ENCODE measurements around the gene BCL2. TPM values are rescaled to one million over a fixed set of nuclear protein-coding genes. Genes with fewer than 3 reads are reported as not detected.
A peak's percentile ranks its signal among the peaks of the same experiment; 100 is the strongest.

Gene BCL2
- total RNA-seq, 1 donor from 2014 or later, result 17.3 TPM

GRCh38 chr18:63315131-63315662, 4.4 kb downstream of the BCL2 start:
- intact Hi-C loops (cut with DNase I), result loop anchor here (5.0 kb wide), 1 partner anchor 183 kb away; no protein-coding TSS in a partner anchor
- Histone ChIP-seq H3K4me1 (peaks cover 10% of the 10 kb centered on the region), H3K4me3 (peak overlapping the region; percentile 2), H3K27me3 (no peaks in the 10 kb centered on the region), H3K36me3 (no peaks in the 10 kb centered on the region), H3K27ac (no peak overlapping the region), H3K9me3 (no peaks in the 10 kb centered on the region)
- no peak for TF ChIP-seq CTCF (IDR thresholded peaks at IDR 0.05)
- DNase-seq (no peak), ATAC-seq (no peak)

DNA sequence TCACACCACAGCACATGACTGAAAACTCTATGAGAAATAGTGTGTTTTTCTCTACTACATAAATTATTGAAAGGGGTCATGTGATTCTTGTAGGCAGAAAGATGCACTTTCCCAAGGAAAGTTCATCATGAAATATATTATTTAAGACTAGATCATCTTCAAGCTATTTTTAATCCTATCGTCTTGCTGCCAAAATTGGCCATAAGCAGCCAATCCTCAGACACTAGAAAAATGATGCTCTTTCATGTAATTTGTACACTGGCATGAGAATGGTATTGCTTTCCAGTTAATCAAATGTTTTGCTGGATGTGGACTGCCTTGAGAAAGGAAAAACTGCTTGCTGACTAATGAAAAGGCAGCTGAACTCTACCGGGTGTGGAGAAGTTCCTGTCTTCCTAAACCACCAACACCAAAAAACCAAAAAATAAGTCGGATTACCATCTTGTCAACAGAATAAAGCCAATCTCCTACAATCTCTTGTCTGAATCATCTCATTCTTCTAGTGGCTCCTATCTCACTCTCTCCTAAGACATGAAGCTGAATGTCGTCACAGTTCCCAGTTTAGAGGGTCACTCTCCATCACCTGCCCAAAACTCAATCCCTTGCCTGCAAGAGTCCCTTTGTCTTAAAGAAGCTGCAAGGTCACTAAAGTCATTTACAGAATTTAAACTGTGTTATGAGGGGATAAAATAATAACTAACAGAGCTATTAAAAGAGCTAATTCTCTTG, 5.3 kb downstream of the BCL2 start:
- Histone ChIP-seq H3K27ac (no peak overlapping the region), H3K4me3 (no peak overlapping the region), H3K27me3 (no peaks in the 10 kb centered on the region), H3K36me3 (no peaks in the 10 kb centered on the region), H3K9me3 (no peaks in the 10 kb centered on the region), H3K4me1 (peaks cover 10% of the 10 kb centered on the region)
- ATAC-seq, result no peak
- no peak for TF ChIP-seq CTCF (IDR thresholded peaks at IDR 0.05)
- no peak for DNase-seq
- intact Hi-C loops (cut with DNase I), result no loop called here

GRCh38 chr18:63313396-63313917, 6.1 kb downstream of the BCL2 start:
- Histone ChIP-seq H3K9me3 (no peaks in the 10 kb centered on the region), H3K27ac (no peak overlapping the region), H3K27me3 (no peaks in the 10 kb centered on the region), H3K4me1 (peaks cover 6% of the 10 kb centered on the region), H3K4me3 (no peak overlapping the region), H3K36me3 (no peaks in the 10 kb centered on the region)
- ATAC-seq (no peak), DNase-seq (no peak)
- intact Hi-C loops (cut with DNase I), result no loop called here
- TF ChIP-seq CTCF (IDR thresholded peaks at IDR 0.05), result no peak

DNA sequence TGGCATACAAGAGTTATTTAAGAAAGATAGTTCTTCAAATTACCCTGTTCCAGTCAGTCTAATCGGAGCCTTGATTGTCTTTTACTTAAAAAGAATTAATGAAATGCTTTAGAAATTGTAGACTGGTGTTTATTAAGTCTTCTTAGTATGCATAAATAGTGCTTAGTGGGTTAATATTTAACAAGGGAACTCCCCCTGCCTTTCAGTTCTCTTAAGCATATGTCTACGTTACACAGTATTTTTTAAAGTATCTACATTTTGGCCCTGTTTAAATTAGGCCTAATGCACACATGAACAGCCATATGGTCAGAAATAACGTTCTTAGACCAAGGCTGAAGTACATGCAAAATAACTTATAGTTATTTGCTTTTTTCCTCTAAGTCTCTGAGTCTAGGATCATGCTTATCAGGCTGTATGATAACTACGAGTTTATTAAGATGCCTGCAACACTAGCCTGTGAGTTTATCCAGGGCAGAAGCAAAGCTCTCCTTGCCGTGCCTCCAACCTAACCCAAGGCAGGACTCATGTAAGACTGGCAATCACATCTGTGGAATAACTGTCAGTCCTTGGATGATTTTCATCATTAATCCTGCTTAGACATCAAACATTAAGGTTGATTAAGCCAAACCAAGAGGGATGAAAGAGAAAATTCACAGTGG, 6.7 kb downstream of the BCL2 start:
- peaks cover 2% of the 10 kb centered on the region for H3K4me1 ChIP-seq
- ATAC-seq, result no peak
- intact Hi-C loops (cut with DNase I), result no loop called here
- H3K36me3 ChIP-seq, result no peaks in the 10 kb centered on the region
- H3K9me3 ChIP-seq, result no peaks in the 10 kb centered on the region
- TF ChIP-seq CTCF (IDR thresholded peaks at IDR 0.05), result no peak
- no peak overlapping the region for H3K4me3 ChIP-seq
- DNase-seq, result no peak
- H3K27me3 ChIP-seq, result no peaks in the 10 kb centered on the region
- no peak overlapping the region for H3K27ac ChIP-seq

DNA sequence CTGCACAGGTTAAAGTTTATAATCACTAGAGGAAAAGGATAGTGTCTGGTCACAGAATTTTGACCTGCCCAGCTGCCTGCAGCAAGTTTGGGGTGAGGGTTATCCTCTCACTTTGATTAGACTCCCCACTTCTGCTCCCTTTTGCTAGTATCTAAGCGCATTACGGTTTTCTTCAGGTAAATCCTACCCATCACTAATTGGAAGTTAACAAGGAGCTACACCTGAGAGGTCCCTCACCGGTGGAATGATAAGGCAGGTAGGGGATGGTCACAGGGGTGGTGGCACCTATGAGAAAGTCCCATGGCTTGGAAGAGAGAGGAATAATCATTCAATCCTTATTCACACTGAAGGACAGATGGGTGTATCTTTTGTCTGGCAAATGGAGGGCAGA, 7.6 kb downstream of the BCL2 start:
- intact Hi-C loops (cut with DNase I), result no loop called here
- Histone ChIP-seq H3K9me3 (no peaks in the 10 kb centered on the region), H3K4me1 (peaks cover 7% of the 10 kb centered on the region), H3K36me3 (no peaks in the 10 kb centered on the region), H3K27ac (no peak overlapping the region), H3K27me3 (no peaks in the 10 kb centered on the region), H3K4me3 (no peak overlapping the region)
- TF ChIP-seq CTCF (IDR thresholded peaks at IDR 0.05), result no peak
- no peak for DNase-seq
- no peak for ATAC-seq
